GM21447 (cell line): ENCODE results near the gene ABHD16B.
A peak's percentile ranks its signal among the peaks of the same experiment; 100 is the strongest.
"Not testable (repeated sequence)": the region's sequence is repeated elsewhere in the genome, so short reads cannot be mapped to it uniquely, and the experiment has no call there.

ENCODE experiments used
- ATAC-seq: cut with Tn5 transposase; IDR thresholded peaks from one replicate; pipeline ENCODE4 v1.9.1; 2021; ENCODE audit not compliant: unreplicated experiment

The ABHD16B gene

DNA sequence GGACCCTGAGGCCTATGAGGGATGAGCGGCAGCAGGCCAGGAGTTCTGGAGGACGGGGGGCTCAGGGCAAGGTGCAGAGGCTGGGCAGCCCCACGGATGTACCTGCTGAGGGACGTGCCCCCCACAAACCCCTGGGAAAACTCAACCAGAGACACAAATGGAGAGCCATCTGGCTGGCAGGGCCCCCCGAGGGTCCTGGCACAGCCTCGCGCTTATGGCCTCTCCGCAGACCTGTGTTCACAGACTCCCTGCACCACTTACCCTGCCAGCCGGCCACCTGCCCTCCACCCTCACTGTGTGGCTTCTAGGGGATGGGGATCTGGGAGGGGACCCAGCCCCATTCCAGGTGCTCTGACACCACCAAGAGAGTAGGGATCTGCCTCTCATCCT is 26.8 kb upstream of the ABHD16B start:
- ATAC-seq = no peak

DNA sequence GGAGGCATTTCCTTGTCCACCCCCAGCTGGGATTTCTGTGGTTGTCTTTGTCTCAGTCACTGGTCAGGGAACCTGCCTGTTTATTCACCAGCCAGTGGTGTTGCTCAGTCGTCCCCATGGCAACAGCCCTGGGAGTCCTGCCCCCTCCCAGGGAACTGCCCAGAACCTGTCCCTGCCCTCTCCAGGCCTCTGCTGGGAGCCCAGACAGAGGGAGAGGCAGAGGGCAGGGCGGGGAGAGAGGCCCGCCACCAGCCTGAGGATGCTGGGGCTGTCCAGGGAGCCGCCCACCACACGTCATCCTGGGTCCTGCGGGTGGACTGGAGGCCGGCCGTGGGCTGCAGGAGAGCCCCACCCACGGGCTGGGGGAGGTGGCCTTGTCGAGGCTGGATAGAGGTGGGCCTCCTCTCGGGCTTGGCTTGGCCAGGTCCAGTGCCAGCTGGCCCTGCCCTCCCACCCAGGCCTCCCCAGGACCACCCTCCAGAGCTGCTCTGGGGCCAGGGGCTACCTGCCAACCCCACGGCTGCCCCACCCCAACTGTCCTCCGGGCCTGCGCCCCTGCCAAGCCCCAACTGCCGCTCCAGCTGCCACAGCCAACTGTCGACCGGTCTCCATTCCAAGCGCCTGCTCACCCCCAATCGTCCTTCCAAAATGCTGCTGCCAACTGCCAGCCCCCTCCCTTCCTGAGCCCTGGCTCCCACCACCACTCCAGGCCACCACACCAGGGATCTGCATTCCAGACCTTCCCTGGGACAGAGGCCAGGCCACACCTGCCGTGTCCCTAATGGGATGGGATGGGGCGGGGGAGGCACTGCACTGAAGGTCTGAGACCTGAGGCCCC is 26.1 kb upstream of the ABHD16B start:
- no peak for ATAC-seq

- ATAC-seq = no peak
Measured at GRCh38 chr20:63836458-63837344, 24.6 kb upstream of the ABHD16B start.

GRCh38 chr20:63837479-63837878 is 23.8 kb upstream of the ABHD16B start:
- no peak for ATAC-seq

- ATAC-seq = no peak
Measured at GRCh38 chr20:63839620-63840019, 21.7 kb upstream of the ABHD16B start.

DNA sequence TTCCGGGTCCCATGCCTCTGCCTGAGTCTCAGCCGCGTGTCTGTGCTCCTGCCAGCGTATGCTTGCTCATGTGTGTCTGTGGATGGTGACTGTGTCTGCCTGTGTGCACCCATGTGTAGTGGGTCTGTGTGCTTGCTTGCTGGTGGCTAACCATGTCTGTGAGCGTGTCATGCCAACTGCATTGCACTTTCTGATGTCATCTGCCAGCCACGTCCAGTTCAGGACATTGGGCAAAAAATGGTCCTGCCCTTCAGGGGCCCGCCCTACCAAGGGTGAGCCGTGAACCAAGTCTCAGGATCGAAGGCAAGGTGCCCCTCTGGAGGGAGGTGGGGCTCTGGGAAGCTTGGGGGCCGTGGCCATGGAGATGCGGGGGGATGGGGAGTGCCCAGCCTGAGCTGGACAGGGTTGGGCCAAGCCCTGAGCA is 20.9 kb upstream of the ABHD16B start:
- ATAC-seq = no peak

- ATAC-seq = no peak
Measured at GRCh38 chr20:63842258-63842657, 19.0 kb upstream of the ABHD16B start.

- ATAC-seq = no peak
Measured at GRCh38 chr20:63843222-63843621, 18.1 kb upstream of the ABHD16B start.

- no peak for ATAC-seq
Measured at GRCh38 chr20:63843778-63844177, 17.5 kb upstream of the ABHD16B start.

- ATAC-seq = no peak
Measured at GRCh38 chr20:63844511-63844991, 16.7 kb upstream of the ABHD16B start.

DNA sequence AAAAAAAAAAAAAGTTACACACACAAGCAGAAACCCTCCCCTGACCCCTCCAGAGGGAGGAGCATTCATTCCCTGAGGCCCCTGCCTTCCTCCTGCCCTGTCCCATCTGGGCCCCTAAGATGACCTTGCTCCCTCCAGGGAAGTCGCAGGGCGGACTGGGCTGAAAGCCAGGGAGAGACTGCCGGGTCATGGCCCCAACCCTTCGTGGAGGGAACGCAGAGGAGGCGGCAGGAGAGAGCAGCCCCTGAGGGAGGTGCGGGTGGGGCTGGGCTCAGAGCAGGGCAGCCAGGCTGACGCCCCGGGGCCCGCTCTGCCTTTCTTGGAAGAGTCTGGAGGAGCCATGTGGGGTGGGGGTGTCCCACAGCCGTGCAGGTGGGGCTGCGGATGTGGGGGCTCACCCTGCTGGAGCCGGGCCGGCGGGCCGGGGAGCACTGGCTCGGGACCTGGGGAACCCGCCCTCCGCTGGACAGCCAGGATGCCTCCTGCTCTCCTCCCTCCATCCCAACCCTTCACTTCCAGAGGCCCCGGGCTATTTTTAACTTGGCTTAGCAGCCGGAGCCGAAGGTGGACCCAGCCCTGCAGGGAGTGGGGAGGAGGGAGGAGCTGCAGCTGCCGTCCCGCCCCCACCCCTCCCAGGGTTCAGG is 15.0 kb upstream of the ABHD16B start:
- ATAC-seq = no peak

DNA sequence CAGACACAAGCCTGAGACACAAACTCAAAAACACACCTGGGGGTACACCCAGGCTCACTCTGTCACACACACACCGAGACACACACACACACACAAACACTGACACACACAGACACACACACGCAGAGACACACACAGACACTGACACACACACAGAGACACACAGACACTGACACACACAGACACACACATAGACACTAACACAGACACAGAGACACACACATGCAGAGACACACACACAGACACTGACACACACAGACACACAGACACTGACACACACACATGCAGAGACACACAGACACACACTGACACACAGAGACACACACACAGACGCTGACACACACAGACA is 14.4 kb upstream of the ABHD16B start:
- no peak for ATAC-seq

- ATAC-seq = no peak
Measured at GRCh38 chr20:63847237-63848002, 13.9 kb upstream of the ABHD16B start.

DNA sequence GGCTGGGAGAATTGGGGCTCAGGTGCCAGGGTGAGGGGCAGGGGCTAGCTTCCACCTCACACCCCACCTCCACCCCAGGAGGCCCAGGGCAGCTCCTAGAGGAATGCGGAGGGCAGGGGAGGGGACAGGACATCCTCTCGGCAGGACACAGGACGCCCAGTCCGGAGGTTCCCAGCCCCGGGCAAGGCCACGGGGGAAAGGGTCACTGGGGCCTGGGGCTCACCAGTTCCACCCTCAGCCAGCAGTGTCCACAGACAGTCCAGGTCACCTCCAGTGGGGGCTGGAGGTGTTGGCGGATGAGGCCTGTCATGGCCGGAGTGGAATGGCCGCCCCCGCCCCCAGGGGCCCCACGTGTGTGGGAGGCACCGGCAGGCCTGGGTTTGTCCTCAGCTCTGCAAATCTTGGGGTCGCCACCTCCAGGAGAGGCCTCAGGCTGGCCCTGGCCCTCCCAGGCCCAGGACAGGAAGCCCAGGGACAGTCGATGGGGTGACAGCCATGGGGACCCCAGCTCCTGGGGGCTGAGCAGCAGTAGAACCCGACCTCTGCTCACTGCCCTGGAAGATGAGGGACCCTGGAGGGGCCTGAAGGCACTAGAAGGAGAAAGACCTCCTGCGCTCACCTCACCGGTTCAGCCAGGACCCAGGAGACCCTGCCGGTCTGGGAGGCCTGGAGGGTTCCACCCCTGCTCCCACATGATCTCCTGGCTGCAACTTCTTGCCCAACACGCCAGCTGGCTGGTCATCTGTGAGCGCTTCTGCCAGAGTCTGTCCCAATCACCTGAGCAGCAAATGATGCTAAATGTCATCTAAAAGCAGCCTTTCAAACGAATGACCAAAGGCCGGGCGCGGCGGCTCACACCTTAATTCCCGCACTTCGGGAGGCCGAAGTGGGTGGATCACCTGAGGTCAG is 13.0 kb upstream of the ABHD16B start:
- no peak for ATAC-seq

DNA sequence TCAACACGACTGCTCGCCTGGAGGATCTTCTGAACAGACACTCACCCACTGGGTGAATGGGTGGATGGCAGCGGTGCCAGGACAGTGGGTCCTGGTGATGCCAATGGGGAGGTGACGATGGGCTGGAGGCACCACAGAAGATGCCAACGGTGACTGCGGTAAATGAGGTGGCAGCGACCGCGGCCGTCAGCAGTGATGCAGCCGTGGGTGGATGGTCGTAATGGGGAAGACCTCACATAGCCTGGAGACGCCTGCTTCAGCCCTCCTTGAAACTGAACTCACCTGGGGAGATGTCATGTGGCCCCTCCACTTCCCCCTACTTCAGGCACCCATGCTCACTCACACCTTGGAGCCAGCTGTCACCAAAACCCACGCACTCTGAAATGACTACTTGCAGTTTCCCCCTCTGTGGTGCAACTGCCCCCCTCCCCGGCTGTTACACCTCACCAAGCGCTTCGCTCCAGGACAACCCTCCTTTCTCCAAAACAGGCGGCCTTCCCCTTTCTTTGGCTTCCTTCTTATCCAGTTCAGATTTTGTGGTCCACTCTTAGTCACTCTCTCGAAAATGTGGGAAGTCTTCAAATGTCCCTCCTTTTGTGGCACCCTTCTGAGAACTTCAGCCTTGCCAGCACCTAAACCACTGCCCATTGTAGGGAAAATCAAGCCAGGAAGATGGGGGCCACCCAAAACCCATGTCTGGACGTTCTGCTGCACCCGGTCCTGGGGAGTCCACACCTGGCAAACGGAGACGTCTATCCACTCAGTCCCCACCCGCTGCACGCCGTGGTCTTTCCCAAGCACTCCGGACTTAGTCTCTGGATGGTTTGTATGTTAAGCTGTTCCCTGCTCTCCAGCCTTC is 10.4 kb upstream of the ABHD16B start:
- peak; percentile 85 for ATAC-seq

DNA sequence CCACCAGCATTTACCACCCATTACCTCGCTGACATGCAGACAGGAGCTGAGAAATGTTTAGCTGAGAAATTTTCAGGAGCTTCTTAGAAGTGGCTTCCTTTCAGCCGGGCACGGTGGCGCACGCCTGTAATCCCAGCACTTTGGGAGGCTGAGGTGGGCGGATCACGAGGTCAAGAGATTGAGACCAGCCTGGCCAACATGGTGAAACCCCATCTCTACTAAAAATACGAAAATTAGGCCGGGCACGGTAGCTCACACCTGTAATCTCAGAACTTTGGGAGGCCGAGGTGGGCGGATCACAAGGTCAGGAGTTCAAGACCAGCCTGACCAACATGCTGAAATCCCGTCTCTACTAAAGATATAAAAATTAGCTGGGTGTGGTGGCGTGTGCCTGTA is 9.8 kb upstream of the ABHD16B start:
- ATAC-seq = not testable (repeated sequence)

GRCh38 chr20:63853733-63854068 is 7.6 kb upstream of the ABHD16B start:
- not testable (repeated sequence) for ATAC-seq

GRCh38 chr20:63854069-63854765 is 7.1 kb upstream of the ABHD16B start:
- no peak for ATAC-seq
